ENCODE measurements around the gene CCM2L. TPM values are rescaled to one million over a fixed set of nuclear protein-coding genes. Genes with fewer than 3 reads are reported as not detected.

The CCM2L gene
- total RNA-seq, 1 donor from 2014 or later = not detected

GRCh38 chr20:32034581-32035425, 24.6 kb downstream of the CCM2L start:
- no peak for DNase-seq (ENCODE audit: low read depth)
- TF ChIP-seq CTCF (conservative IDR thresholded peaks at IDR 0.05; ENCODE audit: low read depth, low read length) = peak; percentile 54
- no peak overlapping the region for H3K4me3 ChIP-seq (ENCODE audit: low read depth, low read length)

GRCh38 chr20:32035426-32035779, 25.2 kb downstream of the CCM2L start:
- no peak for DNase-seq (ENCODE audit: low read depth)
- TF ChIP-seq CTCF (conservative IDR thresholded peaks at IDR 0.05; ENCODE audit: low read depth, low read length) = no peak
- no peak overlapping the region for H3K4me3 ChIP-seq (ENCODE audit: low read depth, low read length)

DNA sequence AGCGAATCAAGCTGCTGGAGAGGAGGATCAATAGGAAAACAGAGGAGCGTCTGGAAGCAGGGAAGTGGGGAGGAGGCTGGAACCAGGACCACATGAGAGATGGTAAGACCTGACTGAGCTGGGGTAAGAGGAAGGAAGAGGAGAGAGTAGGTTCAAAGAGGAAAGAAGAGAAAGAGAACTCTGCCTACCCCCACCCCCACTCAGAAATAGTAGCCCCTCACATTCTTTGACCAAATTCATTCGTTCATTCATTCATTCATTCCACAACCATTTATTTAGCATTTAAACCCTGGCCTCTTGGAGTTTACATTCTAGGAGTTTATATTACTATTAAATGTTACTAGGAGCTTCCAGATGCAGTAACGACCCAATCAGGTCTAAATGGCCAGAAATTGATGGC, 26.0 kb downstream of the CCM2L start:
- no peak overlapping the region for H3K4me3 ChIP-seq (ENCODE audit: low read depth, low read length)
- DNase-seq (ENCODE audit: low read depth) = no peak
- TF ChIP-seq CTCF (conservative IDR thresholded peaks at IDR 0.05; ENCODE audit: low read depth, low read length) = no peak

DNA sequence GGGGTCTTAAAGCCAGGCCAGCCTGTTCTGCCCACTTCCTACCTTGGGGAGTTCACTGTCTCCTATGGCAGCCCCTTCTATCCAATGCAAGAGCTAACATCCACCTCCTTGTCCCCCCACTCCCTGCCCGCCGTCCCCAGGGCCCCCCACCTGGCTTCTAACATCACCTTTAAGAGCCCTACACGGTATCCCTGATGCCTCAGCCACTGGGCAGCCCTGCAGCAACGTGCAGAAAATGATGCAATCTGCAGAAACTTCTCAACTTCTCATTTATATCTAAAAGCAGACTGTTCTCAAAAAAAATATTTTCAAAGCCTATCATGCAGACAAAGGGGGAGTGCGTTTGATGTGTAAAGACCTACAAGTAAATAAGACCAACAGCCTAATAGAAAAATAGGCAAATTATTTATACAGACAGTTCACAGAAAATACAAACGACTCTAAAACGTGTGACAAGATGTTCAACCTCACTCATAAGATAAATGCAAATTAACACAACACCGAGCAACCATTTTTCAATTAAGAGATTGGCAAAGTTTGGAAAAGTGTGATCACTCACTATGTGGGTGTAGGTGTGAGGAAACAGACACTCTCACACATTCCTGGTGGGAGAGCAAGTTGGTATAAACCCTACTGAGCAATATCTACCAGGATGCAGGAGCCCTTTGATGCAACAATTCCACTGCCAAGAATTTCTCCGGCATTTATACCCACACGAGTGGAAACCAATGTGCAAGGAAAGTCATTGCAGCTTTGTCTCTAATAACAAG, 26.7 kb downstream of the CCM2L start:
- no peak for TF ChIP-seq CTCF (conservative IDR thresholded peaks at IDR 0.05; ENCODE audit: low read depth, low read length)
- no peak for DNase-seq (ENCODE audit: low read depth)
- no peak overlapping the region for H3K4me3 ChIP-seq (ENCODE audit: low read depth, low read length)

DNA sequence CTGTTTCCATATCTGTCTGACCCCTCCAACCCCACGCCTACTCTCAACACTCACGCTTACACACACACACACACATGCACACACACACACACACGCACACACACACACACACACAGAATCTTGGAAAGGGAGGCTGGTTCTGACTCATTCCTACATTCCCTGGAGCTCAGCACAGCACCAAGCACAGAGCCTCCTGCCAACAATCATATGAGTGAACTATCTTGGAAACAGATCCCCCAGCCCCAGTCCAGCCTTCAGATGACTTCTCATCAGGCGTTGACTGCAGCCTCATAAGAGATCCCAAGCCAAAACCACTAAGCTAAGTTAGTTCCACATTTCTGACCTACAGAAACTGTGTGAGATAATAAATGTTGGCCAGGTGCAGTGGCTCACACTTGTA, 27.7 kb downstream of the CCM2L start:
- no peak overlapping the region for H3K4me3 ChIP-seq (ENCODE audit: low read depth, low read length)
- TF ChIP-seq CTCF (conservative IDR thresholded peaks at IDR 0.05; ENCODE audit: low read depth, low read length) = no peak
- peak; percentile 13 for DNase-seq (ENCODE audit: low read depth)

- no peak for DNase-seq (ENCODE audit: low read depth)
- TF ChIP-seq CTCF (conservative IDR thresholded peaks at IDR 0.05; ENCODE audit: low read depth, low read length) = no peak
- H3K4me3 ChIP-seq (ENCODE audit: low read depth, low read length) = no peak overlapping the region
Measured at GRCh38 chr20:32040142-32040953, 30.1 kb downstream of the CCM2L start.
